ENCODE results near the gene TMEM266.

The TMEM266 gene

GRCh38 chr15:76208084-76208785 lies 148.4 kb downstream of the TMEM266 start:
- DNase-seq, result peak; percentile 14
- H3K4me3 Mint-ChIP-seq, result no peak overlapping the region
- no peak overlapping the region for H3K27ac Mint-ChIP-seq
- H3K36me3 Mint-ChIP-seq, result peaks cover 14% of the 10 kb centered on the region
- no peaks in the 10 kb centered on the region for H3K27me3 Mint-ChIP-seq
- CTCF ChIA-PET, result interaction anchor here (1.1 kb wide), 1 partner anchor 17 kb away, joined by 3 read pairs; no protein-coding TSS in a partner anchor
- no peaks in the 10 kb centered on the region for H3K4me1 Mint-ChIP-seq
- H3K9me3 Mint-ChIP-seq, result no peaks in the 10 kb centered on the region

DNA sequence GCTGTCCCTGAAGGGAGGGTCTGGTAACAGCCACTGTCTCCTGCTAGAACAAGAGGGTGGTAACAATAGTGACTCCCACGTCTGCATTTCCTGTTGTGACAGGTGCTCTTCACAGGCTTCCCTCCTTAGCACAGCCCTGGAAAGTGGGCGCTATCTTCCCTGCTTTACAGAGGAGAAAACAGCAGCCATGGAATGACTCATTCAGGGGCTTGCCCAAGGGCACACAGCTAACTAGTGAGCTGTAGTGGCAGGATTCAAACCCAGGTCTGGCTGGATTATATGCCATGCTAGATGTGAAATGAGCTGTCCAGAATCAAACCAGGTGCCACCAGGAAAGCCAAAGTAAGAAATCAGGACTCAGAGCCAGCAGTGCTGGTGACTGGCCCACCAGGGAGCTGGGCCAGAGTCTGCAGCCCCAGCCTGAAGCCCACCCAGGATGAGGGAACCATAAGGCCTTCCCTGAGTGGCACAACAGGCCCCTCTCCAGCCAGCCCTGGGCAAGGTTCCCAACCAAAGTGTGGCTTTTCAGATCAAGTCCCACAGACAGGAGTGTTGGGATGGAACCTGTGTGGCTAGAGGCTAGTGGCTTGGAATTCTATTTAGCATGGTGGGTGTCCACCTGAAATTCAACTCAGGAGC lies 149.1 kb downstream of the TMEM266 start:
- Mint-ChIP-seq H3K4me3 (no peak overlapping the region), H3K27ac (peak overlapping the region; percentile 55), H3K27me3 (no peaks in the 10 kb centered on the region), H3K4me1 (no peaks in the 10 kb centered on the region), H3K9me3 (no peaks in the 10 kb centered on the region), H3K36me3 (peaks cover 14% of the 10 kb centered on the region)
- peak; percentile 14 for DNase-seq
- CTCF ChIA-PET, result interaction anchor here (1.0 to 1.1 kb wide), 2 partner anchors 18 to 23 kb away, joined by 3 read pairs; no protein-coding TSS in a partner anchor

DNA sequence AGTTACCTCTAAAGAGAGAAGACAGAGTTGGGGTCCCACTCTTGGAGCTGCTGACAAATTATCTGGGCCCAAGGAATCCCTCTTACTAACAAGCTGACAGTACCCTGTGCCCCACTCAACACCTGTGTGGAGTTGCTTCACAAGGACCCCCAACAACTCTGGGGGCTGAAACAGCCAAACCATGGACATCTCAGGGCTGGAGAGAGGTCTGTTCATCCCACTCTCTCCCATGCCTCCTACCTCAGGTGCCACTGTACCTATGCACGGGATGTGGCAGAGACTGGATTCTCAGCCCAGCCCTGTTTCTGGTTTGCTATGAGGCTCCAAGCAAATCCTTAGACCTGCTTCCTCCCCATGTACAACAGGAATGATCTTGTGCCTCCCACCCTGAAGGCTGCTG lies 149.7 kb downstream of the TMEM266 start:
- Mint-ChIP-seq H3K9me3 (no peaks in the 10 kb centered on the region), H3K27ac (no peak overlapping the region), H3K4me3 (no peak overlapping the region), H3K27me3 (no peaks in the 10 kb centered on the region), H3K4me1 (no peaks in the 10 kb centered on the region), H3K36me3 (peaks cover 14% of the 10 kb centered on the region)
- CTCF ChIA-PET, result interaction anchor here (1.0 to 1.1 kb wide), 2 partner anchors 19 to 23 kb away, joined by 3 read pairs; no protein-coding TSS in a partner anchor
- peak; percentile 16 for DNase-seq

GRCh38 chr15:76209942-76210341 lies 150.2 kb downstream of the TMEM266 start:
- CTCF ChIA-PET, result interaction anchor here (1.0 kb wide), 1 partner anchor 22 kb away, joined by 3 read pairs; no protein-coding TSS in a partner anchor
- Mint-ChIP-seq H3K36me3 (peaks cover 15% of the 10 kb centered on the region), H3K27ac (no peak overlapping the region)

DNA sequence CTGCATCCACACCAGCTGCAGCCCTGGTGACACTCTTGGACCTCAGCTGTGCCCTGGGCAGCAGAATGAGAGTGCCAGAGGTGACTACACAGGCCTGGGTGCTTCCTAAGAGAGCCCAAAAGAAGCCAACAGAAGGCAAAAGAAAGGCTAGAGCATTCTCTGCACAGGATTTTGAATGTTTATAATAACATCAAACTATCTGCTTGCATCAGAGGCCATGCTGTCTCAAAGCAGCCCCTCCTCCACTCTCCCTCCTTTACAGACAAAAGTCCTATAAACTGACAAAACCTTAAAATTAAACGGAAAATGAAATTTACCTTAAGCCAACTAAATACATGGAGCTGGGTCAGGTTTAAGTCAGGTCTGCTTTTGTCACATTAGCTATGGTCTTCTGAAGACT lies 155.8 kb downstream of the TMEM266 start:
- Mint-ChIP-seq H3K27ac (no peak overlapping the region), H3K9me3 (no peaks in the 10 kb centered on the region), H3K36me3 (peaks cover 27% of the 10 kb centered on the region), H3K4me1 (peaks cover 6% of the 10 kb centered on the region), H3K27me3 (no peaks in the 10 kb centered on the region), H3K4me3 (no peak overlapping the region)
- CTCF ChIA-PET, result no interaction called here
- DNase-seq, result no peak

More at GRCh38 chr15:76209942-76210341, 150.2 kb downstream of the TMEM266 start:
- no peaks in the 10 kb centered on the region for H3K27me3 Mint-ChIP-seq
- H3K4me3 Mint-ChIP-seq, result no peak overlapping the region
- H3K9me3 Mint-ChIP-seq, result no peaks in the 10 kb centered on the region
- no peaks in the 10 kb centered on the region for H3K4me1 Mint-ChIP-seq
- no peak for DNase-seq

DNA sequence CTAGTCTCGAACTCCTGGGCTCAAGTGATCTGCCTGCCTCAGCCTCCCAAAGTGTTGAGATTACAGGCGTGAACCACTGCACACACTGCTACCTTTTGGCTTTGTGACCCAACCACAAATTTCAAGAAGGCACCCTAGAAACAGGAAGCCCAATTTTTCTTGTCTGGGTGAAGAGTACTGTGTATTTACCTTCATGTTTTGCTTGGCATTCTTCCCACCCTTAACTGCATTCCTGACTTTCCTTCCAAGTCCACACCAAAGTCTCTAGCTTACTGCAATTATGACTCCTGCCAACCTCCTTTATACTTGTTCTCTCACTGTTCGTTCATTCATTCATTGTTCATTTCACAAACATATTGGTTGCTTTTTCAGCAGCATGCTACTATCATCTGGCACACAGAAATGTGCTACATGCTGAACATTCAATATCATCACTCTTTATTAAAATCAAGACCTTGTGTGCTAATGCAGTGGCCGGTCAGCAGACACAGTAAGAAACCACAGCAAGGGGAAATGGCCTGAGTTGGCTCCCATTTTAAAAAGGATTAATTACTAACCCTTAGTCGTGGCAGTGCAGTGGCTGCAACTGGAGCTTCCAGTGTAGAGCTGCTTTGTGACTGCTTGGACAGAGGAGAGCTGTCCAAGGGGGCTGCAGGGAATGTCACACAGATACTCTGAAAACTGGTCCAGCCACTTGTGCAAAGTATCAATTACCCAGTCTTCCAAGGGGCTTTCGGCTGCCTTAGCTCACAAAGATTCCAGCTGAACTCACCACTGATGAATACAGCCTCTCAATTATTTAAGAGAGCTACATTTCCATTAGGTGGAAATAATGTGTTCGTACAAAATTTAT lies 157.5 kb downstream of the TMEM266 start:
- Mint-ChIP-seq H3K4me1 (peaks cover 6% of the 10 kb centered on the region), H3K9me3 (no peaks in the 10 kb centered on the region), H3K4me3 (no peak overlapping the region), H3K27ac (no peak overlapping the region), H3K27me3 (no peaks in the 10 kb centered on the region), H3K36me3 (peaks cover 29% of the 10 kb centered on the region)
- no peak for DNase-seq
- CTCF ChIA-PET, result interaction anchor here (1.7 kb wide), 1 partner anchor 27 kb away, joined by 3 read pairs; no protein-coding TSS in a partner anchor

- no peak for DNase-seq
- peaks cover 6% of the 10 kb centered on the region for H3K4me1 Mint-ChIP-seq
- H3K36me3 Mint-ChIP-seq, result peaks cover 31% of the 10 kb centered on the region
- CTCF ChIA-PET, result interaction anchor here (0.6 to 1.7 kb wide), 2 partner anchors 27 to 1181 kb away, joined by 3 read pairs; no protein-coding TSS in a partner anchor
- no peaks in the 10 kb centered on the region for H3K9me3 Mint-ChIP-seq
- no peak overlapping the region for H3K4me3 Mint-ChIP-seq
- no peak overlapping the region for H3K27ac Mint-ChIP-seq
- H3K27me3 Mint-ChIP-seq, result no peaks in the 10 kb centered on the region
These were observed 158.1 kb downstream of the TMEM266 start for GRCh38 chr15:76217882-76218217.

DNA sequence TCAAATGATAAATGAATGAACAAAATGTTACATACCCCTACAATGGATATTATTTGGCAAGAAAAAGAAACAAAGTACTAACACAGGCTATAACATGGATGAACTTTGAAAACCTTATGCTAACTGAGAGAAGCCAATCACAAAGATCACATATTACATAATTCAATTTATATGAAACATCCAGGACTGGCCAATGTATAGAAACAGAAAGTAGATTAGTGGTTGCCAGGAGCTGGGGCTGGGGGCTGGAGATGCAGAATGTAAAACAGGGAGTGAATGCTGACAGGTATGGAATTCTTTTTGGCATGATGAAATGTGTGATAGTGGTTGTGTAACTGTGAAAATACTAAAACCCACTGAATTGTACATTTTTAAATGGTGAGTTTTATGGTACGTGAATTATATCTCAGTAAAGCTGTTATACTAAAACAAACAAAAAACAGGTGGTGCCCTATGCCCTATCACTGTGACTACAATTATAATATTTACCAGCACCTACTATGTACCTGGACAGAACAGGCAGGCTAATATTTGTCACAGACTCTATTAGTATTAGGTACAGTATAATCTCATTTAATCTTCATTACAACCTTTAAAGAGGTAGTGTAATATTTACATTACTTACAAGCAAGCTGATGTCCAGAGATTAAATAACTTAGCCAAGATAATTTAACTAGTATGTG lies 161.4 kb downstream of the TMEM266 start:
- Mint-ChIP-seq H3K27me3 (no peaks in the 10 kb centered on the region), H3K36me3 (peaks cover 39% of the 10 kb centered on the region), H3K9me3 (no peaks in the 10 kb centered on the region), H3K27ac (no peak overlapping the region), H3K4me1 (peaks cover 6% of the 10 kb centered on the region), H3K4me3 (no peak overlapping the region)
- DNase-seq, result no peak
- CTCF ChIA-PET, result interaction anchor here (0.9 kb wide), 1 partner anchor 43 kb away, joined by 3 read pairs; no protein-coding TSS in a partner anchor

DNA sequence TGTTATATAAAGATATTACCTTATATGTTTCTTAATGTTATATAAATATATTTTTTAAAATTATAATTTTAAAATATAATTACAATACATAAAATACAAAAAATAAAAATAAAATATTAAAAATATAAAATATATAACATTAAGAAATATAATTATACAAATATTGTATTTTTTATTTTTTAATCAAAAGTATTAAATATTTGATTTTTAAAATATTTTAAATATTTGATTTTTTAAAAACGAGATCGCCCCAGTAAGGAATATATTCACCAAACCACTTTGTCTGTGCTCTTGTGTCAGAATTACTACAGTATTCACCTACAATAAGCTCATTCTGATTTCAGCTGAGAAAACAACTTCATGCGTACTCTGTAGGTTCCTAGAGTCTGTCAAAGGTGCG lies 162.4 kb downstream of the TMEM266 start:
- peaks cover 37% of the 10 kb centered on the region for H3K36me3 Mint-ChIP-seq
- H3K4me1 Mint-ChIP-seq, result peaks cover 4% of the 10 kb centered on the region
- CTCF ChIA-PET, result interaction anchor here (0.6 to 1.5 kb wide), 3 partner anchors 42 to 324 kb away, joined by 3 read pairs; no protein-coding TSS in a partner anchor
- H3K9me3 Mint-ChIP-seq, result no peaks in the 10 kb centered on the region
- no peak overlapping the region for H3K27ac Mint-ChIP-seq
- no peaks in the 10 kb centered on the region for H3K27me3 Mint-ChIP-seq
- no peak for DNase-seq
- no peak overlapping the region for H3K4me3 Mint-ChIP-seq

DNA sequence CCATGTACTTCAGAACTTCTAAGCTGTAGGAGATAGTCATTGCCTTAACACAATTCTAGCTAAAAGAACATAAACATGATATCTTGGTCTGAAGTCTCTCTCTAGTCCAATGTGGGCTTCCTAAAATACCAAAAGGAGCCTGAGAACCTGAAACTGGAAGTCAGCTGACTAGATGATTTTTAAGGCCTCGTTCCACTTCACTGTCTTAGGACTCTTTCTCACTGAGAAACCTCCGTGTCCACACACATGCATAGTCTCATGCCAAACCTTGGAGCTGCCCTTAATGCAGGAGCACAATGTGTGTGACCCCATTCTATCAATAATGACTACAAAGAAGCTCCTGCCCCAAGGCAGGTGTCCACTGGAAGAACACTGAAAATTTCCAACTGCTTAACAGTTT lies 163.7 kb downstream of the TMEM266 start:
- Mint-ChIP-seq H3K36me3 (peaks cover 33% of the 10 kb centered on the region), H3K27ac (no peak overlapping the region), H3K27me3 (no peaks in the 10 kb centered on the region), H3K4me3 (no peak overlapping the region), H3K4me1 (no peaks in the 10 kb centered on the region), H3K9me3 (no peaks in the 10 kb centered on the region)
- CTCF ChIA-PET, result interaction anchor here (0.7 to 1.8 kb wide), 3 partner anchors 12 to 107 kb away, joined by 3 to 5 read pairs (median 3); no protein-coding TSS in a partner anchor
- DNase-seq, result no peak

- Mint-ChIP-seq H3K4me3 (no peak overlapping the region), H3K27me3 (no peaks in the 10 kb centered on the region), H3K27ac (no peak overlapping the region), H3K9me3 (no peaks in the 10 kb centered on the region), H3K4me1 (no peaks in the 10 kb centered on the region), H3K36me3 (peaks cover 10% of the 10 kb centered on the region)
- CTCF ChIA-PET, result no interaction called here
- DNase-seq, result no peak
These were observed 169.5 kb downstream of the TMEM266 start for GRCh38 chr15:76229266-76229665.

- no peak overlapping the region for H3K4me3 Mint-ChIP-seq
- CTCF ChIA-PET, result interaction anchor here (1.5 to 4.3 kb wide), 5 partner anchors 43 to 113 kb away, joined by 3 to 19 read pairs (median 10); no protein-coding TSS in a partner anchor
These were observed 174.1 kb downstream of the TMEM266 start for GRCh38 chr15:76233921-76234320.

GRCh38 chr15:76234337-76234889 lies 174.6 kb downstream of the TMEM266 start:
- Mint-ChIP-seq H3K36me3 (peaks cover 4% of the 10 kb centered on the region), H3K27ac (no peak overlapping the region)

More at GRCh38 chr15:76233921-76234320, 174.1 kb downstream of the TMEM266 start:
- H3K9me3 Mint-ChIP-seq, result no peaks in the 10 kb centered on the region
- no peaks in the 10 kb centered on the region for H3K4me1 Mint-ChIP-seq
- H3K36me3 Mint-ChIP-seq, result peaks cover 4% of the 10 kb centered on the region
- no peaks in the 10 kb centered on the region for H3K27me3 Mint-ChIP-seq
- DNase-seq, result no peak
- no peak overlapping the region for H3K27ac Mint-ChIP-seq

More at GRCh38 chr15:76234337-76234889, 174.6 kb downstream of the TMEM266 start:
- no peaks in the 10 kb centered on the region for H3K27me3 Mint-ChIP-seq
- no peaks in the 10 kb centered on the region for H3K4me1 Mint-ChIP-seq
- CTCF ChIA-PET, result interaction anchor here (1.3 to 4.3 kb wide), 5 partner anchors 51 to 112 kb away, joined by 3 to 19 read pairs (median 10); partner anchors contain the start of gene ISL2
- H3K9me3 Mint-ChIP-seq, result no peaks in the 10 kb centered on the region
- DNase-seq, result no peak
- no peak overlapping the region for H3K4me3 Mint-ChIP-seq
